Measurements from ENCODE around the gene MSANTD2.

- no peak for TF ChIP-seq TEAD4 (IDR thresholded peaks at IDR 0.05; ENCODE audit: borderline replicate concordance, insufficient read depth)
- TF ChIP-seq EP300 (IDR thresholded peaks at IDR 0.05; ENCODE audit: borderline replicate concordance in 1 of 2, low read depth in 1 of 2, low read length in 1 of 2): no peak
- no peak for TF ChIP-seq POLR2AphosphoS5 (IDR thresholded peaks at IDR 0.05; ENCODE audit: low read depth, low read length)
- no peak for TF ChIP-seq MXI1 (IDR thresholded peaks at IDR 0.05; ENCODE audit: low read depth, low read length)
- TF ChIP-seq CTCF (IDR thresholded peaks at IDR 0.05): no peak
- no peak for TF ChIP-seq JUND (IDR thresholded peaks at IDR 0.05)
- no peak for TF ChIP-seq SMC3 (IDR thresholded peaks at IDR 0.05; ENCODE audit: low read depth, low read length)
- no peak for TF ChIP-seq ZBTB33 (IDR thresholded peaks at IDR 0.05; ENCODE audit: borderline replicate concordance, low read depth)
- TF ChIP-seq SIN3A (IDR thresholded peaks at IDR 0.05; ENCODE audit: borderline replicate concordance, low read depth, low read length): no peak
- no peak for TF ChIP-seq EZH2phosphoT487 (IDR thresholded peaks at IDR 0.05; ENCODE audit: borderline replicate concordance, low read depth)
- TF ChIP-seq REST (IDR thresholded peaks at IDR 0.05; ENCODE audit: low read depth, low read length): no peak
Measured at GRCh38 chr11:124840666-124841065, 40.5 kb upstream of the MSANTD2 start.

Data from SK-N-SH (cell line).